GM19467 (cell line): ENCODE results near the gene PRAME.
"Not testable (repeated sequence)": the region's sequence is repeated elsewhere in the genome, so short reads cannot be mapped to it uniquely, and the experiment has no call there.

Experiments
- ATAC-seq: cut with Tn5 transposase; IDR thresholded peaks from one replicate; pipeline ENCODE4 v1.9.1; 2021; ENCODE audit warnings: mild to moderate bottlenecking, moderate library complexity; ENCODE audit not compliant: unreplicated experiment

Gene PRAME

GRCh38 chr22:22581524-22581923, 22.5 kb upstream of the PRAME start:
- not testable (repeated sequence) for ATAC-seq

- ATAC-seq = no peak
Observed at GRCh38 chr22:22579869-22580604, 21.0 kb upstream of the PRAME start.

DNA sequence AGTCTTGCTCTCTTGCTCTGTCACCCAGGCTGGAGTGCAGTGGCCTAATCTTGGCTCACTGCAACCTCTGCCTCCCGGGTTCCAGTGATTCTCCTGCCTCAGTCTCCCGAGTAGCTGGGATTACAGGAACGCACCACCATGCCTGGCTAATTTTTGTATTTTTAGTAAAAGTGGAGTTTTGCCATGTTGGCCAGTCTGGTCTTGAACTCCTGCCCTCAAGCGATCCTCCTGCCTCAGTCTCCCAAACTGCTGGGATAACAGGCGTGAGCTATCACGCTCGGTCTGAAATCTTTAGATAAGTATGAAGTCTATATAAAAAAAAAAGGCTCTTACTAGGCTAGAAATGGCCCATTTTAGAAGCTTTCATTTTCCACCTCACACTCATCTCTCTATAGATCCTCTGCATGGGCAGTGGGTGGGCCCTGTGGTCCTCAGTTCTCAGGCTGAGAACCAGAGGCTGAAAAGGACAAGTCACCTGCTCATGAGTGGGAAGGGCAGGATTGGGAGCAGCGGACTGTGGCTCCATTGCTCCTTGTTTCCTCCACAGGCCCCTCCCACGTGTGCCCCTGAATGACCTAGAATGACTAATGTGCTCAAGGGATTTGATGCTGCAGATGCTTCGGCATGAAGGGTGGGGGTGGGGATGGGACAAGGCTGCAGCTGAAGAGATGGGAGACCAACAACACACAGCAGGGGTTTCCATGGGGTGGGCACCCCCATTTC, 19.8 kb upstream of the PRAME start:
- ATAC-seq = no peak

DNA sequence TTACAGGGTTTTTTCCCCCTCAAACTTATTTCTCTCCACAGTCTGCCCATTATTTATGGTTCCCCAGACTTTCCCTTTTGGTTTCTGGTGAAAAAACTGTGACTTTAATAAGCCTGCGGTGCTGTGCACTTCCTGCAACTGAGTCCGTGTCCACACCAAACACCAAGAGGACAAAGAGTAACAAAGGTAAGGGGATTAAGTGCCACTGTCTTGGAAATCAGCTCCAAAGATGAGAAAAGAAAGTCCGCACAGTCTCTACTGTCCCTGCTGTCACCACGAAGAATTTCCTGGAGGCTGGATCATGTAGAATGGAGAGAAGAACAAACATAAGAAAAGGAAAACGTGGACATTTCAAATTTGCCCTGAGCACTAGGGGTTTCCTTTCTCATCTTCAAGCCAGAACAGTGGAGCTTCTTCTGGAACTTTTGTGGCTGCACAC, 17.9 kb upstream of the PRAME start:
- ATAC-seq = no peak

- no peak for ATAC-seq
Observed at GRCh38 chr22:22576244-22576988, 17.4 kb upstream of the PRAME start.

DNA sequence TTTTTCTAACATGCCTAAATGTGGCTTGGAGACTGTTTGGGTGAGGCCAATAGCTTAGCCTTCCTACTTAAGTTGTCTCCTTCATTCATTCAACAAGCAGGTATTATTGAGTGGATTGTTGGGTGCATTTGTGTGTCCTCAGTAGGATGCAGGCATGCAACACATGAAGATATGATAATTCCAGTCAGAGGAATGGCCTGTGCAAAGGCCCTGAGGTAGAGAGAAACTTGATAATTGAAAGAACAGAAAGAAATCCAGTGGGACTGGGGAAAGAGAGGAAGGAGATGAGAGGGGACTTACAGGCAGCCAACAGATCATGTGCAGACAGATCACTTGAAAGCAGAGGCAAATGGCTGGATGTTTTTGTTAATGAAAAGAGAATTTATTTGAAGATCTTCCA, 15.3 kb upstream of the PRAME start:
- no peak for ATAC-seq

DNA sequence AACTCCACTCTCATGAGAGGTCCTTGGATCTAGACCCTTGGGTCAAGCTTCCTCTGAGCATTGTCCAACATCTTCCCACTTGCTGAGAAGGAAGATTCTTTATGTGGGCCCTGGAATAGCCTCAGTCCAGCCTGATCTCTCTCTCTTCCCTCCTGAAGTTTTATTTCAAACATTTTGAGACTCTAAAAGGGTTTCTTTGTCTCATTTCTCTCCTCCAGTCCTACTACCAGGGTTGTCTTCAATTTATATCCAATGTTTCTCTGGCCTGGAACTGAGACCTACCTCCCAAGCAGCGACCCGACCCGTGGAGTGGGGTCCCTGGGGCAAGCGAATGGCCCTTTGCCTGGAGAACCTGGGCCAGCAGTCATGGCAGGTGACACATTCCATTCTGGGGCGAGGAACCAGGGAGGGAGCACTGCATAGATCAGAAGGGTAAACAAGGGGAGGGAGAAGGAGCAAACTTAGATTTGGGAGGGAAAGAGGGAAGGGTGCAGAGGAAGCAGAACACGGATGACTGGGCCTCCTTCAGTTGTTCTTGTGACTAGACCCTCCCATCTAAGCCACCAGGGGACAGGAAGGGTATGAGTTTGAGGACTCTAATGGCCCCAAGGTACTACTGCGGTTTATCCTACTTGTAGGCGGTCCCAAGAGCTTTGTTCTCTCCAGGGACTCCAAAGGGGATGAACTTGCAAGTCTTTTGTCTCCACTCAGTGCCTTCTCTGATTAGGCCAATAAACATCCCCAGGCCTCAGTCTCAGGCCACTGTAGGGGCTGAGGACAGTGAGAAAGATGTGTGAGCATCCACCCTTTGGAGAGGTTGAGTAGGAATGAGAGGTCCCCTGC, 14.2 kb upstream of the PRAME start:
- ATAC-seq = no peak

- ATAC-seq = no peak
Observed at GRCh38 chr22:22571862-22572261, 12.8 kb upstream of the PRAME start.

DNA sequence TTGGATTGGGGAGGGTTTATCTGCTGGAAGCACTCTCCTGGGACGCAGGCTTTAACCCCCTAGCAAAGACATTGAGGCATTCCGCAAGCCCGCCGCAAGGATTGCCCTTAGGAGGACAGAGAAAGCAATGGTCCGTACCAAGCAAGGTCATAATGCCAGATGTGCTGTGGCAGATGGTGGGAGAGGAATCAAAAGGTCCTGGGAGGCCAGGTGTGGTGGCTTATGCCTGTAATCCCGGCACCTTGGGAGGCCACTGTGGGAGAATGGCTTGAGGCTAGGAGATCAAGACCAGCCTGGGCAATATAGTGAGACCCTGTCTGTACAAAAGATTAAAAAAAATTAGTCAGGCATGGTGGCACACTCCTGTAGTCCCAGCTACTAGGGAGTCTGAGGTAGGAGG, 12.4 kb upstream of the PRAME start:
- no peak for ATAC-seq

DNA sequence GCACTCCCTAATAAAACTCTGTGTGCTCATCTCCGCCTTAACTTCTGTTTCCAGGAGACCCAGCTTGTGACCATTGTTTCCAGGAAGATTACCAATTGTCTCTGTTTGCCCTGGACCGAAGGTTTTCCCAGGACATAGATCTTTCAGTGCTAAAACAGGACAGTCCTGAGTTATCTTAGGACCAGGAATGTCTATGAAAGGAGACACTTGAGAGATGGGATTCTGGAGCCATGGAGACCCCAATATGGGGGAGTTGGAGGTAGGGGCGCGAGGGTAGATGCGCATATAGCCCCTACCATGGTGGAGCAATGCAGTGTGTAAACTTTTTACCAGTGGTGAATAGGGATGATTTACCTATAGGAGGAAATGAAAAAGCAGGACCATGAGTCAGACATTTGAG, 10.2 kb upstream of the PRAME start:
- ATAC-seq = no peak

DNA sequence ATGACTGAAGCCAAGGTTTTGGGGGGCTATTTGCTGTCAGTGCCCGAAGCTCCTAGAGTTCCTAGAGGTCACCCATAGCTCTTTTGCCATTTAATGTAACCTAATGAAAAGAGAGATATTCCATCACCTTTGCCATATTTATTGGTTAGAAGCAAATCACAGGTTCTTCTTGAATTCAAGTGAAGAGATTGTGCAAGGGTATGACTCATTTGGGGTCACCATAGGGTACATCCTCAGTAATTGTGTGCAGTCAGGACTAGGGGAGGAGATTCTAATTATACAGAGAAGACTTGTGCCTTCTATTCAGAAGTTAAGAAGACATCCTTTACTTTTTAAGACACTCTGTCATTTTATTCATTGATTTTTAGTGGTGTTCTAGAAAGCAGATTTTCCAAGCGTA, 6.9 kb upstream of the PRAME start:
- ATAC-seq = no peak

DNA sequence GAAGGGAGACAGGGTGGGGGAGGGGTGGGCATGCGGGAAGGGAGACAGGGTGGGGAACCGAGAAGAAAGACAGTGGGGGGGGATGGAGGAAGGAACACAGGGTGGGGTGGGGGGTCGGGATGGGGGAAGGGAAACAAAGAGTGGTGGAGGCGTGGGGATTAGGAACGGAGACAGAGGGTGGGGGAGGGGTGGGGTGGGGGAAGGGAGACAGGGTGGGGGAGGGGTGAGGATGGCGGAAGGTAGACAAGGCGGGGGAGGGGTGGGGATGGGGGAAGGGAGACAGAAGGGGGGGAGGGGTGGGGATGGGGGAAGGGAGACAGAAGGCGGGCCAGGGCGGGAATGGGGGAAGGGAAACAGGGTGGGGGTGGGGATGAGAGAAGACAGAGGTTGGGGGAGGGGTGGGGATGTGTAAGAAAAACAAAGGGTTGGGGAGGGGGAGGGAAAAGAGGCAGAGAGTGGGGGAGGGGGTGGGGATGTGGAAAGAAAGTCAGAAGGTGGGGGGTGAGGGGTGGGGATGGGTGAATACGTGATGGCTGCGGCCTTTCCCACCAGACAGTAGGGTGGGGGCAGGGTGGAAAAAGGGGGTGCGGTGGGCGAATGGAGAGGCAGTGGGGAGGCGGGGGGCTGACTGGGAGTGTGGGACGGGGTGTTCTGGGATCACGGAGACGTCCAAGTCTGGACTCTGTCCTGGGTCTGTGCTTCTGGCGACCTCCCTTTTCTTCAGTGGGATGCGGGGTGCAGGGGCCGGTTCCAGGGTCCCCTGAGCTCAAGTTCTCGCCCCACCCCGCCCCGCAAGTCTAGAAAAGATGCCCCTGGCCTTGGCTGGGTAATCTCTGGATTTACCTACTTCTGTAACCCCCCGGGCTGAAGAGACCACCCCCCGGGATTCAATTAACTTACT, 744 bp downstream of the PRAME start:
- ATAC-seq = no peak

GRCh38 chr22:22556995-22557925, 1.8 kb downstream of the PRAME start:
- no peak for ATAC-seq

DNA sequence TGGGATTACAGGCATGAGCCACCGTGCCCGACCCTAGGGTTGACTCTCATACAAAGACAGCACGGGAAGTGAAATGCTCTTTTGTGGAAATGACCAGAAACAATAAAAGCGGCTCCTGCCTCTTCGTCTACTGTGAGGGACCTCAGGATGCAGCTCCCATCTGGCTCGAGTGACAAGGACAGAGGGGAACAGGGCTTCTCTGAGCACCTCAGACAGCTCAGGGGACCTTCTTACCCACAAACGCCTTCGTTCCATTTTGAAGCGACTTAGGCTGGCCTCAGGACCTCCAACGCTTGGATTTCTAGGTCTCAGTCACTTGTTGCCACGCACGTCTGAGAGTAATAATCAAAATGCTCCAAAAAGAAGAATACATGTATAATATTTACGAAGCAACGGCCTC, 2.5 kb downstream of the PRAME start:
- no peak for ATAC-seq

DNA sequence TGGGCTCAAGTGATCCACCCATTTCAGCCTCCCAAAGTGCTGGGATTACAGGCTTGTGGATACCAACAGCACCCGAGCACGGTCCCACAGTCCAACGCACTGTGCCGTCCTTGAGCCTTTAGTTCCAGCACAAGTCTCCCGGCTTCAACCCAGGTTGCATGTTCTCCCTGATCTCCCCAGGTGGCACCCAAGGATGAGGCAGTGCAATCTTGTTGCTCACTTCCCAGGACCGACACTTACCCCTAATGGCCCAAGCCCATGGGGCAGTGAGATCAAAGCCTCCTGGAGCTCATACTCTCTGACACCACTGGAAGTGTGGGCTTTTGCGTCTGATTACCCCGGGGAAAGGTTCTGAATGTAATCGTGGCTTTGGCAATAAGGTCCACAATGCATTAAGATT, 3.5 kb downstream of the PRAME start:
- no peak for ATAC-seq

- ATAC-seq = no peak
Observed at GRCh38 chr22:22554587-22555284, 4.3 kb downstream of the PRAME start.

GRCh38 chr22:22553735-22554586, 5.1 kb downstream of the PRAME start:
- ATAC-seq = no peak
